ENCODE data around the gene PITPNM3. TPM values are rescaled to one million over a fixed set of nuclear protein-coding genes. Genes with fewer than 3 reads are reported as not detected.

The PITPNM3 gene
- total RNA-seq, 1 donor from 2014 or later, result 5.8 TPM

- DNase-seq (ENCODE audit: low spot score), result no peak
These were observed 147.6 kb downstream of the PITPNM3 start for GRCh38 chr17:6408735-6409134.

DNA sequence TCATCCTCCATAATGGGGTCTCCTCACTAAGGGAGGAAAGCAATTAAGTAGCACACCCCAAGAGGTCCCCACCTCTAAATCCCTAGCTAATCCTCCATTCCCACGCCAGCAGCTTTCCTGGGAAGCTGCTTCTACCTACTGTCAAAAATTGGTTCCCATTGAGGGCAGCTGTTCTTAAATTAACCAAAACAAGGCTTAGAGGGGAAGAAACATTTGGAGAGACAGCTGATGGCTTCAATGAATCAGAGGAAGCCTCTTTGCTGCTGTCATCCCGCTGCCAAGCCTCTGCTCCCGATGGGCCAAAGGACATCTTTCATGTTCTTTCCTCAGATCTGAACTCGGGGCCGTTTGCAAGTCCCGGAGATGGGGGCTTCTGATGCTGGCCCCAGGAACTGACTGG is 148.1 kb downstream of the PITPNM3 start:
- no peak for DNase-seq (ENCODE audit: low spot score)

- no peak for DNase-seq (ENCODE audit: low spot score)
These were observed 154.1 kb downstream of the PITPNM3 start for GRCh38 chr17:6402258-6402657.

Other genes starting within 250 kb of the PITPNM3 start
- not detected for gene AIPL1, start 121.4 kb downstream of the PITPNM3 start, total RNA-seq
- gene PIMREG, start 112.1 kb downstream of the PITPNM3 start, total RNA-seq, result 0.42 TPM
- gene KIAA0753, start 84.2 kb upstream of the PITPNM3 start, total RNA-seq, result 42.1 TPM
- gene TXNDC17, start 84.5 kb upstream of the PITPNM3 start, total RNA-seq, result 89.4 TPM
- 23.9 TPM for gene MED31, start 95.0 kb upstream of the PITPNM3 start, total RNA-seq
- 1.8 TPM for gene C17orf100, start 95.2 kb upstream of the PITPNM3 start, total RNA-seq
- not detected for gene SLC13A5, start 156.8 kb upstream of the PITPNM3 start, total RNA-seq
- gene XAF1, start 199.5 kb upstream of the PITPNM3 start, total RNA-seq, result 55.0 TPM
- 0.23 TPM for gene FBXO39, start 219.7 kb upstream of the PITPNM3 start, total RNA-seq